Peyer's patch (tissue), 4 donors: ENCODE data around the gene RGS13. TPM values are rescaled to one million over a fixed set of nuclear protein-coding genes. Genes with fewer than 3 reads are reported as not detected.

Experiments used
- DNase-seq, 3 donors: peaks; one replicate each; pipeline ENCODE4 v3.0.0-alpha.2; 2017 to 2019
- H3K27ac ChIP-seq, 4 donors: fragments of 200-600 bp; sonication (generic); one replicate each; pipeline ENCODE4 v1.5.1; 2016 to 2019
- H3K27me3 ChIP-seq, 2 donors: fragments of 200-600 bp; sonication (generic); one replicate each; pipeline ENCODE4 v1.5.1; 2019
- H3K36me3 ChIP-seq, 3 donors: fragments of 200-600 bp; sonication (generic); one replicate each; pipeline ENCODE4 v1.5.1; 2016 to 2019
- H3K4me1 ChIP-seq, 4 donors: fragments of 200-600 bp; sonication (generic); one replicate each; pipeline ENCODE4 v1.5.1; 2016 to 2019
- H3K4me3 ChIP-seq, 4 donors: fragments of 200-600 bp; sonication (generic); 1 replicate in 3 of 4; 2 replicates in 1 of 4; pipeline ENCODE4 v1.5.1; 2016 to 2019; ENCODE audit warnings: mild to moderate bottlenecking in 1 of 4
- H3K9me3 ChIP-seq, 4 donors: fragments of 200-600 bp; sonication (generic); one replicate each; pipeline ENCODE4 v1.5.1; 2016 to 2019; ENCODE audit warnings: mild to moderate bottlenecking in 1 of 4
- POLR2A ChIP-seq, 2 donors: fragments of 450-650 bp; IDR thresholded peaks; one replicate each; pipeline ENCODE4 v1.5.1; 2017; ENCODE audit warnings: antibody characterized with exemption in 2 of 2, mild to moderate bottlenecking in 2 of 2, moderate library complexity in 2 of 2
- total RNA-seq, 4 donors: library from RNA; depleted of rRNA; stranded (reverse); fragments of >200 nt; gene quantifications; one replicate each; pipeline ENCODE4 v1.1.0, GENCODE V29; 2016
- TF ChIP-seq, protein P1 (sequence below), 6 experiments: fragments of 450-650 bp in 4 of 6; fragments of 200-600 bp in 2 of 6; sonication (generic) in 1 of 6; IDR thresholded peaks; one replicate each; pipeline ENCODE4 v1.5.1; 2017 to 2019; ENCODE audit warnings: antibody characterized with exemption in 6 of 6, mild to moderate bottlenecking in 3 of 6, moderate library complexity in 1 of 6

RGS13 gene
- total RNA-seq, 4 donors from 2014 or later, result 3.1 to 11.9 (median 6.6) TPM; not detected in 1

- H3K4me1 ChIP-seq, result no peaks in the 10 kb centered on the region
- H3K4me3 ChIP-seq, result no peak overlapping the region
- no peak for TF ChIP-seq POLR2A (IDR thresholded peaks at IDR 0.05)
- TF ChIP-seq, protein P1, sequence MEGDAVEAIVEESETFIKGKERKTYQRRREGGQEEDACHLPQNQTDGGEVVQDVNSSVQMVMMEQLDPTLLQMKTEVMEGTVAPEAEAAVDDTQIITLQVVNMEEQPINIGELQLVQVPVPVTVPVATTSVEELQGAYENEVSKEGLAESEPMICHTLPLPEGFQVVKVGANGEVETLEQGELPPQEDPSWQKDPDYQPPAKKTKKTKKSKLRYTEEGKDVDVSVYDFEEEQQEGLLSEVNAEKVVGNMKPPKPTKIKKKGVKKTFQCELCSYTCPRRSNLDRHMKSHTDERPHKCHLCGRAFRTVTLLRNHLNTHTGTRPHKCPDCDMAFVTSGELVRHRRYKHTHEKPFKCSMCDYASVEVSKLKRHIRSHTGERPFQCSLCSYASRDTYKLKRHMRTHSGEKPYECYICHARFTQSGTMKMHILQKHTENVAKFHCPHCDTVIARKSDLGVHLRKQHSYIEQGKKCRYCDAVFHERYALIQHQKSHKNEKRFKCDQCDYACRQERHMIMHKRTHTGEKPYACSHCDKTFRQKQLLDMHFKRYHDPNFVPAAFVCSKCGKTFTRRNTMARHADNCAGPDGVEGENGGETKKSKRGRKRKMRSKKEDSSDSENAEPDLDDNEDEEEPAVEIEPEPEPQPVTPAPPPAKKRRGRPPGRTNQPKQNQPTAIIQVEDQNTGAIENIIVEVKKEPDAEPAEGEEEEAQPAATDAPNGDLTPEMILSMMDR (IDR thresholded peaks at IDR 0.05), result no peak
- H3K27ac ChIP-seq, result no peak overlapping the region
- H3K9me3 ChIP-seq, result no peaks in the 10 kb centered on the region
- no peaks in the 10 kb centered on the region for H3K27me3 ChIP-seq
- no peaks in the 10 kb centered on the region for H3K36me3 ChIP-seq
- no peak for DNase-seq
Measured at GRCh38 chr1:192601567-192601966, 34.4 kb upstream of the RGS13 start.

- no peaks in the 10 kb centered on the region for H3K36me3 ChIP-seq
- H3K27ac ChIP-seq, result no peak overlapping the region
- H3K4me1 ChIP-seq, result no peaks in the 10 kb centered on the region
- no peaks in the 10 kb centered on the region for H3K27me3 ChIP-seq
- no peak overlapping the region for H3K4me3 ChIP-seq
- no peak for DNase-seq
- H3K9me3 ChIP-seq, result no peaks in the 10 kb centered on the region
- TF ChIP-seq, protein P1 (IDR thresholded peaks at IDR 0.05), result no peak
- no peak for TF ChIP-seq POLR2A (IDR thresholded peaks at IDR 0.05)
Measured at GRCh38 chr1:192602757-192603156, 33.2 kb upstream of the RGS13 start.

- Histone ChIP-seq H3K9me3 (no peaks in the 10 kb centered on the region), H3K36me3 (no peaks in the 10 kb centered on the region), H3K27ac (no peak overlapping the region), H3K4me1 (no peaks in the 10 kb centered on the region), H3K27me3 (no peaks in the 10 kb centered on the region), H3K4me3 (no peak overlapping the region)
- no peak for TF ChIP-seq POLR2A (IDR thresholded peaks at IDR 0.05)
- TF ChIP-seq, protein P1 (IDR thresholded peaks at IDR 0.05), result no peak
- DNase-seq, result no peak
Measured at GRCh38 chr1:192603218-192603787, 32.6 kb upstream of the RGS13 start.

DNA sequence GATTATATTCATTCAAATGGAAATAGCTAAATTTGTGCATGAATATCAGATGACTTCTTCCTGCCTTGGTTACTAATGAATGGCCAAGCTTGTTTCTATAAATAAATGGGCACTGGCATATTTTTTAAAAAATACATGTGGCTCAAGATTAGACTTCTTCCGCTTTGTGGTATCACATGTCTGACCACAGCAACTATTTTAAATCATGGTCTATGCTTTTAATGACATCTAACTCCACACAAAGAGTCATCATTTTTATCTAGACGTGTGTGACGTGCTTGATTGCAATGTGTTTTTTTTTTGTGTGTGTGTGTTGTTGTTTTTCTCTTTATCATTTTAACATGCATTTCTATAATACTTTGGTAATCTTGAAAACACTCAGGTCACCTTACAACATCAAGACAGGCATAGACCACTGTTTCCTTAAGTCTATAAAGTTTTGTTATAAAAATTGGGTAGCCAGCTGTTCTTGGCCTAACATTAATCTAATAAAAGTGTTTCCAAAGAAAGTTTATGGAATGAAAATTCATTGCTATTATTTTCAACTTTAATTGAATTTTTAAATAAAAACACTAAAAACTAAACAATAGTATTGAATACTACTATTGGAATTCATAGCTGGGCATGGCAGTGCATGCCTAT lies 30.8 kb upstream of the RGS13 start:
- H3K4me1 ChIP-seq, result no peaks in the 10 kb centered on the region
- TF ChIP-seq, protein P1 (IDR thresholded peaks at IDR 0.05), result no peak
- no peak for TF ChIP-seq POLR2A (IDR thresholded peaks at IDR 0.05)
- H3K27ac ChIP-seq, result no peak overlapping the region
- no peaks in the 10 kb centered on the region for H3K27me3 ChIP-seq
- H3K36me3 ChIP-seq, result no peaks in the 10 kb centered on the region
- no peak overlapping the region for H3K4me3 ChIP-seq
- H3K9me3 ChIP-seq, result no peaks in the 10 kb centered on the region
- no peak for DNase-seq

GRCh38 chr1:192608671-192609070 lies 27.3 kb upstream of the RGS13 start:
- no peak overlapping the region for H3K4me3 ChIP-seq
- TF ChIP-seq, protein P1 (IDR thresholded peaks at IDR 0.05), result no peak
- no peak for TF ChIP-seq POLR2A (IDR thresholded peaks at IDR 0.05)
- peak overlapping the region in 1 of 4 donors; percentile 26 for H3K27ac ChIP-seq
- H3K27me3 ChIP-seq, result no peaks in the 10 kb centered on the region
- no peaks in the 10 kb centered on the region for H3K36me3 ChIP-seq
- DNase-seq, result no peak
- H3K9me3 ChIP-seq, result no peaks in the 10 kb centered on the region
- no peaks in the 10 kb centered on the region for H3K4me1 ChIP-seq
